Activated CD4-positive, alpha-beta T cell treated with anti-CD3 and anti-CD28 coated beads, Interleukin-2, amount 50 U/mL, for 1 hour (primary cell): ENCODE data around the gene USP37.

Experiments used
- DNase-seq: peaks from one replicate; pipeline ENCODE4 v3.0.0-alpha.2; 2020

Gene USP37

GRCh38 chr2:218474527-218474926 lies 93.6 kb downstream of the USP37 start:
- no peak for DNase-seq

DNA sequence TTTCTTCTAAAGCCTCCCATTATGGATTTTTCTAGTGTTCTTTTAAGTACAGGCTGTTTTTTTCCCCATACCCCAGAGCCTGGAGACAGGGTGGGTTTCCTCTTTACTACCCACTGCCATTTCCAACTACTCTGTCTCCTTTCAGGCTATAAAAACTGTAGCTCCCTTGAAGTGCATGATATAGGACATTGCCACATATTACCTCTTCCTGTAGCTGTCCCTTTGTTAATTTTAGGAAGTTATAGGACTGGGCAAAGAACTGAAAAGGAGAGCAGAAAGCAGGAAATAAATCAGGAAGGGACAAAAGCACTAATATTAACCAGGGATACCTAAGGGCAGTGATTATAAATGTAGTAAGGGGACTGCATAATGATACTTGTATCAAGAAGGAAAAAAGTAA lies 95.2 kb downstream of the USP37 start:
- no peak for DNase-seq

DNA sequence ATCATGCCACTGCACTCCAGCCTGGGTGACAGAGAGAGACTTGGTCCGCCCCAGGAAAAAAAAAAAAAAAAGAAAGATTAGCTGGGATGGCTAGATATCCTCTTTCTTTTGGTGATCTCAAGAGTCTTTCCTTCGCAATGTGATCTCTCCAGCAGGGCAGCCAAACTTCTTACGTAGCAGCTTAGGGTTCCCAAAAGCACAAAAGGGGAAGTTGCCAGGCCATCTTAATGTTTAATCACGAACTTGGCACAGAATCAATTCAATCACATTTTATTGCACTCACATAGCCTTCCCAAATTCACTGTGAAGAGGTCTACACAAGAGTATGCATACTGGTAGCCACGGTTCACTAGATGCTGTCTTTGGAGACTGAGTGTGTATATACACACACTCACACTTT lies 96.2 kb downstream of the USP37 start:
- no peak for DNase-seq

DNA sequence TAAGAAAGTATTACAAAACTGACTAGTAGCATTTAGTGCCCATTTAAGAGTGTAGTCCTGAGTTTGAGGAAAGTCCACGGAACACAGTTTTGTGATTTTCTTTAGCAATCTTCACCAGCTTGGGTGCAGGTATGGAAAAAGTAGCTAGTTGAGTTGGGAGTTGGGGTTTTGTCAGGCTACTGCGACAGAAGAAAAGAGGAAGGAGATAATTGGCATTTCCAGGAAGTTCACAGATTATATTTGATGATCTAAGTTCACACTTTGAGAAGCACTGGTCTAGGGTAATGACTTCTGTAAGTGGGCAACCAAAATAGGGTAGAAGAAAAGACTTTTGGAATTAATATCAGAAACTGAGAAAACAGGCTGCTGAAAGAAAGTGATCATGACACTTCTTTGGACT lies 97.1 kb downstream of the USP37 start:
- no peak for DNase-seq

DNA sequence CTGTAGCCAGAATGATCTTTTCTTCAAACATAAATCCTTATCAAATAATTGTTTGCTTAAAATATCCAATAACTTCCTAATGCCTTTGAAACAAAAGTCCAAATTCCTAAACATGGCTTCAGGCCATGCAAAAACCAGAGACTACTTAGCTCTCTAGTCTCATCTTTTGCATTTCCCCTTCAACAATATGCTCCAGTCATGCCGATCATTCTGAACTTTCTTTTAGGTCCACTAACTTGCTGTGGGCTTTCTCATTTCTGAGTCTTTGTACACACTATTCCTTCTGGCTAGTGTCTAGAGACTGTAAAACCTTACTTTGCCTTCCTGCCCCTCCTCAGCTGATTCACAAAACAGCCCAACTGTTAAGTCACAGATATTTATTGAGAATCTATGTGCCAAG lies 97.7 kb downstream of the USP37 start:
- no peak for DNase-seq

DNA sequence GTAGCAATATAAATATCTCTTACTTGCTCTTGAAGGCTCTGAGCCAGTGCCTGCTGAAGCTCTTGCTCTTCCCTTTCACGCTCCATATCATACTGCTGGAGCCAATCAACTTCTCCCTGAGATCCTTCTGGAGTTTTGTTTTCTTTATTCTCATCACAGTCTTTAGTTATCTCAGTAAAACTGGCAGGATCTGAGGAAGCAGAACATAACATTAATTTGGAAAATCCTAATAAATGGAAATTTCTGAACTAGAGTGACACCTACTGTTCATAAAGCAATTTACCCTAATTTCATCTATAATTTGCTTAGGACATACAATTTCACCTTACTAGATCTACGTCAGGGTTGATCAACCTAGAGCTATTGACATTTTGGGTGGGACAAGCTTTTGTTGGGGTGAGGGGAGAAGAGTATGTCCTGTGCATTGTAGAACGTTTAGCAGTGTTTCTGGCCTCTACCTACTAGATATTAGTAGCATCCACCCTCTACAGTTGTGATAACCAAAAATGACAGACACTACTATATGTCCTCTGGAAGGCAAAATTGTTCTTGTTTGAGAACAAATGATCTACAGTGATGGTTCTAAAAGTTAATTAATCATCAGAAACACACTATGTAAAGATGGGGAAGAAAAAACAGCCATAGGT lies 102.0 kb downstream of the USP37 start:
- no peak for DNase-seq

DNA sequence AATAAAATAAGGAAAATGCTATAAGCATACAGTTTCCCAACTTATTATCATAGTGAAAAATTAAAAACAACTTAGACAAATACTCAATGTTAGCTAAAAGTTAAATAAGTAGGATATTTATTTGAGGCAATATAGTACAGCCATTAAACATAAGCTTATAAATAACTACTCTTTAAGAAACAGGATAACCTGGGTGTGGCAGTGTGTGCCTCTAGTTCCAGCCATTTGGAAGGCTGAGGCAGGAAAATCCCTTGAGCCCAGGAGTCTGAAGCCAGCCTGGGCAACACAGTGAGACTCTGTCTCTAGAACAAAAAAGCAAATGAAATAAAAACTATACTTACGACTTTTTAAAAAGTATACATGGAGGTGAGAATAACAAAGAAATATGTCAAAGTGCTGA lies 109.6 kb downstream of the USP37 start:
- no peak for DNase-seq

DNA sequence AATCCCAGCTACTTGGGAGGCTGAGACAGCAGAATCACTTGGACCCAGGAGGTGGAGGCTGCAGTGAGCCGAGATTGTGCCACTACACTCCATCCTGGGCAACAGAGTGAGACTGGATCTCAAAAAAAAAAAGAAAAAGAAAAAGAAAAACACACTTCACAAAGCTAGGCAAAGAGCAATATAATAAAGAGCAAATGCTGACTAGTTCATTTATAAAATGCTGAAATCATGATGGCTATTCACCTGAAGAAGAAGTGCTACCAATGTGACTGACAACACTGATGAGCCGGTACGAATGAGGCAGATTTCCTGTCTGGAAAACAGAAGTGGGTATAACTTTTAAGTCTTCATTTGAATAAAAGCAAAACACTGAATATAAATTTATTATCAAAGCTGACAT lies 111.3 kb downstream of the USP37 start:
- DNase-seq: no peak

GRCh38 chr2:218452079-218452478 lies 116.1 kb downstream of the USP37 start:
- no peak for DNase-seq

DNA sequence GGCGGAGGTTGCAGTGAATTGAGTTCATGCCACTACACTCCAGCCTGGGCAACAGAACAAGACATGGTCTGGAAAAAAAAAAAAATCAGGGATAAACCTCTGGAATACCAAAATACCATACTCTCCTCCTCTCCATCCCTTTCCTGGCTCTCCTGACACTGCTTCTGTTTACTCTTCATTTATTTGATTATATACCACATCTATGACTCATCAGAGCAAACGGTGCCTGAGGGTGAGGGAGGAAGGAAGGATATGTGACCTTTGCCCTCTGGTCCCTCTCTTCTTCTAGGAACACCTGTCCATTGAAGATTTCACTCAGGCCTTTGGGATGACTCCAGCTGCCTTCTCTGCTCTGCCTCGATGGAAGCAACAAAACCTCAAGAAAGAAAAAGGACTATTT lies 119.2 kb downstream of the USP37 start:
- no peak for DNase-seq

- no peak for DNase-seq
These were observed 121.1 kb downstream of the USP37 start for GRCh38 chr2:218447072-218447471.

- no peak for DNase-seq
These were observed 121.6 kb downstream of the USP37 start for GRCh38 chr2:218446547-218446946.

DNA sequence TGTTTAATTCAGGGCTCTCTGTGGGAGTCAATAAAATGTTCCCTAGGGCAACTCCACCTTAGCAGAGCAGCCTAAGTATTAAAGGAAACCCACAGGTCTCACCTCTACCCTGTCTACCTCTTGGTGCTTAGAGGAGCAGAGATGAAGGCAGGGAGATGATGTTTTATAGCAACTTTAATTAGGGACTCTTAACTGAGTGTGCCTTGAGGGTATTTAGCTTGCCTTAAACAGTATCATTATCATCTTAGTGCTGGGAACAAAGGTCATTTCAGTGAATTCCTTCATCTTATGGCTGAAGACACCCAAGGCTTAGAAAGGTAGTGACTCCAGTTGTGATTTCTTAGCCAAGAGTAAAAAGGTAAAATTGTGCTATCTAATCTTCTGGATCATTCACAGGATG lies 122.5 kb downstream of the USP37 start:
- no peak for DNase-seq

DNA sequence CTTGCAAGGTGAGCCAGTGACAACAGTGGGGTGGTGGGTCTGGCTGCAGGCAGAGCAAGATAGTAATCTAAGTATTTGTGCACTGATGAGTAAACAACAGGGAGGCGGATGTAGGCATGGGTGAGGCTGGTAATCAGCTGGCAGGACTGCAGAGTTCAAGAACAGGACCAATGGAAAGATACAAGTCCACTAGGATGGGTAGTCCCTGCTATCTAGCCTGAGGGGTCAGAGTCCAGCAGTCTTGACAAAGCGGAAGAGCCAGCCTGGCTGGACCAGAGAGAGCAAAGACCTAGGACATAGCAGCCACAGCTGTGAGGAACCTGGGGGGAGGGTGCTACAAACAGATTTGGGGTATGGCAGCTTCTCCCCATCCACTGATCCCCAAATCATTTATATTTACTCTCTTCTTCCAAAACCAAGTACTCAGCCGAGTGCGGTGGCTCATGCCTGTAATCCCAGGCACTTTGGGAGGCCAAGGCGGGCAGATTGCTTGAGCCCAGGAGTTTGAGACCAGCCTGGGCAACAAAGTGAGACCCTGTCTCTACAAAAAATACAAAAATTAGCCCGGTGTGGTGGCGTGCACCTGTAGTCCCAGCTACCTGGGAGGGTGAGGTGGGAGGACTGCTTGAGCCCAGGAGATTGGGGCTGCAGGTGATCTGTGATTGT lies 123.3 kb downstream of the USP37 start:
- no peak for DNase-seq

GRCh38 chr2:218438596-218438995 lies 129.6 kb downstream of the USP37 start:
- DNase-seq: no peak

- no peak for DNase-seq
These were observed 130.2 kb downstream of the USP37 start for GRCh38 chr2:218437969-218438368.

- DNase-seq: no peak
These were observed 131.2 kb downstream of the USP37 start for GRCh38 chr2:218436992-218437391.

GRCh38 chr2:218435003-218435982 lies 132.9 kb downstream of the USP37 start:
- no peak for DNase-seq

GRCh38 chr2:218434456-218434855 lies 133.7 kb downstream of the USP37 start:
- no peak for DNase-seq

DNA sequence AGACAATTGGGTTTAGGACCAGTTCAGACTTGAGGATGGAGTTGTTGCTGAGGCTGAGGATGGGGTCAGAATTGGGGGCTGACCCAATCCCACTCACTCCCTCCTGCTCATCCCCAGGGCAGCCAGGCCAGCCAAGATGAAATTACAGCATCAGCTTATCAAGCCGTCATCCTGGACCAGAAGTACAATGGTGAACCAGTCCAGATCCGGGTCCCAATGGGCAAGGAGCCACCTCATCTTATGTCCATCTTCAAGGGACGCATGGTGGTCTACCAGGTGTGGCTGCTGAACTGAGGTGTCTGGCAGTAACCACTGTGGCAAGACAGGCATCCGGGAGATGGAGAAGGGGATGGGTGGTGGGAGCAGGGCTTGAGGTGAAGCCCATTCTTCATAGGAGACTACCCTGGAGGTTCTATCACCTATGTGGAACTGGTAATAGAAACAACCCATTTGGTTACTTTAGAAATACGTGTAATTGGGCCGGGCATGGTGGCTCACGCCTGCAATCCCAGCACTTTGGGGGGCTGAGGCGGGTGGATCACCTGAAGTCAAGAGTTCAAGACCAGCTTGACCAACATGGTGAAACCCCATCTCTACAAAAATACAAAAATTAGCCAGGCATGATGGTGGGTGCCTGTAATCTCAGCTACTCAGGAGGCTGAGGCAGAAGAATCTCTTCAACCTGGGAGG lies 135.3 kb downstream of the USP37 start:
- no peak for DNase-seq

- no peak for DNase-seq
These were observed 136.3 kb downstream of the USP37 start for GRCh38 chr2:218431878-218432277.

GRCh38 chr2:218430721-218431120 lies 137.4 kb downstream of the USP37 start:
- DNase-seq: no peak
